H1 (cell line): Measurements from ENCODE around the gene PCCA. TPM values are rescaled to one million over a fixed set of nuclear protein-coding genes. Genes with fewer than 3 reads are reported as not detected.
"Not testable (repeated sequence)": the region's sequence is repeated elsewhere in the genome, so short reads cannot be mapped to it uniquely, and the experiment has no call there.

Source experiments
- CTCF ChIA-PET: fragments of 300-600 bp; sonication (Branson Sonifier 250); formaldehyde crosslinking; loops from one replicate; lab custom pipeline; 2021; ENCODE audit not compliant: partially characterized antibody; lab: Charles Lee
- POLR2A ChIA-PET: fragments of 300-600 bp; sonication (Branson Sonifier 250); formaldehyde crosslinking; loops from one replicate; lab custom pipeline; 2021; ENCODE audit warnings: inconsistent platforms; ENCODE audit not compliant: partially characterized antibody; lab: Charles Lee
- DNase-seq, 2 experiments: peaks; one replicate each; pipeline versions ENCODE4 v3.0.0 to v3.0.0-alpha.2; 2010 to 2022; ENCODE audit warnings: low spot score in 2 of 2, low read depth in 1 of 2, mixed read lengths in 1 of 2
- FAIRE-seq: peaks from 2 replicates; lab custom pipeline; 2011; peaks lifted over from hg19 to GRCh38; lab: Jason Lieb, UNC
- H2AFZ ChIP-seq: 2 replicates; pipeline ENCODE4 v1.8.1; 2012; ENCODE audit warnings: low read length, inconsistent platforms
- H2AK5ac ChIP-seq: 2 replicates; pipeline ENCODE4 v1.6.1; 2013; ENCODE audit warnings: low read depth, low read length
- H2BK120ac ChIP-seq: replicated peaks from 2 replicates; pipeline ENCODE3; 2013; ENCODE audit warnings: low read depth, low read length, inconsistent platforms
- H2BK12ac ChIP-seq: 2 replicates; pipeline ENCODE4 v1.6.1; 2013; ENCODE audit warnings: low read depth, low read length
- H2BK15ac ChIP-seq: 2 replicates; pipeline ENCODE4 v1.6.1; 2013; ENCODE audit warnings: low read length
- H2BK20ac ChIP-seq: 2 replicates; pipeline ENCODE4 v1.6.1; 2013; ENCODE audit warnings: low read length
- H2BK5ac ChIP-seq: 2 replicates; pipeline ENCODE4 v1.6.1; 2013; ENCODE audit warnings: low read depth, low read length
- H3K14ac ChIP-seq: 2 replicates; pipeline ENCODE4 v1.6.1; 2013; ENCODE audit warnings: inconsistent platforms; ENCODE audit not compliant: insufficient read length
- H3K18ac ChIP-seq: 2 replicates; pipeline ENCODE4 v1.6.1; 2013; ENCODE audit warnings: low read length; ENCODE audit errors: extremely low read depth
- H3K23ac ChIP-seq: 2 replicates; pipeline ENCODE4 v1.6.1; 2013; ENCODE audit warnings: inconsistent platforms; ENCODE audit not compliant: insufficient read length
- H3K23me2 ChIP-seq: 2 replicates; pipeline ENCODE4 v1.6.1; 2013; ENCODE audit warnings: low read depth, low read length
- H3K27ac ChIP-seq: 2 replicates; pipeline ENCODE4 v1.6.1; 2011; ENCODE audit warnings: low read depth, low read length, inconsistent platforms
- H3K27me3 ChIP-seq, 4 experiments: replicated peaks in 1 of 4; 1 replicate in 1 of 4; 2 replicates in 3 of 4; pipeline versions ENCODE4 v1.6.1 to v1.8.1; 2011 to 2013; ENCODE audit warnings: low read length in 3 of 4, mild to moderate bottlenecking in 3 of 4, inconsistent platforms in 2 of 4, mixed read lengths in 2 of 4, moderate library complexity in 1 of 4; ENCODE audit not compliant: control insufficient read depth in 3 of 4, insufficient read depth in 3 of 4; ENCODE audit errors: extremely low read depth in 1 of 4
- H3K36me3 ChIP-seq, 4 experiments: 2 replicates each; pipeline versions ENCODE4 v1.6.1 to v1.8.1; 2011 to 2013; ENCODE audit warnings: mild to moderate bottlenecking in 4 of 4, low read length in 3 of 4, moderate library complexity in 2 of 4, control low read depth in 1 of 4, inconsistent platforms in 1 of 4; ENCODE audit not compliant: insufficient read depth in 4 of 4, control insufficient read depth in 2 of 4
- H3K4ac ChIP-seq: replicated peaks from 2 replicates; pipeline ENCODE3; 2013; ENCODE audit warnings: low read length, low read depth, mixed read lengths, inconsistent platforms; ENCODE audit not compliant: insufficient read length
- H3K4me1 ChIP-seq, 4 experiments: replicated peaks in 1 of 4; 1 replicate in 1 of 4; 2 replicates in 3 of 4; pipeline versions ENCODE4 v1.6.1 to v1.8.1; 2011 to 2013; ENCODE audit warnings: low read length in 3 of 4, inconsistent platforms in 2 of 4, mixed read lengths in 1 of 4; ENCODE audit not compliant: insufficient read depth in 4 of 4, control insufficient read depth in 3 of 4
- H3K4me2 ChIP-seq, 2 experiments: 2 replicates each; pipeline versions ENCODE4 v1.6.1 to v1.8.1; 2011 to 2013; ENCODE audit warnings: low read depth in 2 of 2, low read length in 2 of 2, control low read depth in 1 of 2, inconsistent platforms in 1 of 2, mild to moderate bottlenecking in 1 of 2; ENCODE audit not compliant: insufficient read depth in 1 of 2
- H3K4me3 ChIP-seq, 4 experiments: fragments of 200-600, 300-600 bp in 1 of 4; sonication (generic), shearing (Covaris generic), sonication (Bioruptor Twin) in 1 of 4; 2 replicates each; pipeline versions ENCODE4 v1.5.1 to v1.8.1; 2011 to 2016; ENCODE audit warnings: low read length in 4 of 4, low read depth in 3 of 4, control low read depth in 2 of 4, inconsistent platforms in 2 of 4, mild to moderate bottlenecking in 2 of 4, mixed read lengths in 1 of 4, moderate library complexity in 1 of 4; ENCODE audit not compliant: insufficient read depth in 2 of 4; ENCODE audit errors: extremely low read depth in 1 of 4
- H3K56ac ChIP-seq: replicated peaks from 2 replicates; pipeline ENCODE3; 2013; ENCODE audit warnings: low read depth, mild to moderate bottlenecking, mixed read lengths, low read length, inconsistent platforms; ENCODE audit not compliant: insufficient read length
- H3K79me1 ChIP-seq: 2 replicates; pipeline ENCODE4 v1.6.1; 2013; ENCODE audit warnings: low read depth, low read length, control low read depth
- H3K79me2 ChIP-seq, 2 experiments: 2 replicates each; pipeline versions ENCODE4 v1.6.1 to v1.8.1; 2012 to 2013; ENCODE audit warnings: low read length in 2 of 2, mild to moderate bottlenecking in 2 of 2, inconsistent platforms in 1 of 2; ENCODE audit not compliant: insufficient read depth in 2 of 2, control insufficient read depth in 1 of 2
- H3K9ac ChIP-seq, 4 experiments: replicated peaks in 1 of 4; 1 replicate in 1 of 4; 2 replicates in 3 of 4; pipeline versions ENCODE4 v1.6.1 to v1.8.1; 2011 to 2013; ENCODE audit warnings: low read depth in 3 of 4, low read length in 3 of 4, control low read depth in 2 of 4, mild to moderate bottlenecking in 2 of 4, moderate library complexity in 2 of 4, inconsistent platforms in 1 of 4; ENCODE audit errors: extremely low read depth in 1 of 4
- H3K9me3 ChIP-seq, 2 experiments: 2 replicates each; pipeline versions ENCODE4 v1.6.1 to v1.8.1; 2012 to 2013; ENCODE audit warnings: mild to moderate bottlenecking in 2 of 2, moderate library complexity in 2 of 2, control low read depth in 1 of 2, inconsistent platforms in 1 of 2, low read depth in 1 of 2, low read length in 1 of 2, mixed read lengths in 1 of 2; ENCODE audit not compliant: insufficient read depth in 2 of 2
- H4K20me1 ChIP-seq, 2 experiments: replicated peaks in 1 of 2; 2 replicates each; pipeline versions ENCODE3 to v1.8.1; 2011 to 2013; ENCODE audit warnings: inconsistent platforms in 2 of 2, low read length in 2 of 2, mild to moderate bottlenecking in 1 of 2; ENCODE audit not compliant: insufficient read depth in 2 of 2, control insufficient read depth in 1 of 2
- H4K5ac ChIP-seq: 2 replicates; pipeline ENCODE4 v1.6.1; 2013; ENCODE audit warnings: low read length, low read depth, mixed read lengths, inconsistent platforms; ENCODE audit not compliant: insufficient read length
- H4K8ac ChIP-seq: 2 replicates; pipeline ENCODE4 v1.8.0; 2013; ENCODE audit warnings: mild to moderate bottlenecking, moderate library complexity, low read length, inconsistent platforms; ENCODE audit not compliant: insufficient read depth; ENCODE audit errors: extremely low read depth
- H4K91ac ChIP-seq: replicated peaks from 2 replicates; pipeline ENCODE3; 2013; ENCODE audit warnings: low read length, mixed read lengths, inconsistent platforms; ENCODE audit not compliant: insufficient read length
- WGBS, 2 experiments: shearing (Covaris generic) in 1 of 2; methylation state at CpG; one replicate each; pipeline versions ENCODE4 v1.1.6 to v1.1.7; 2013 to 2015; ENCODE audit warnings: low lambda C conversion rate in 2 of 2, mixed read lengths in 2 of 2, inconsistent platforms in 1 of 2, low coverage in 1 of 2, missing lambda C conversion rate in 1 of 2; ENCODE audit not compliant: insufficient replicate concordance in 2 of 2, insufficient coverage in 1 of 2, insufficient read length in 1 of 2; ENCODE audit errors: extremely low coverage in 1 of 2, missing lambda C conversion rate in 1 of 2; 5-methylcytosine and 5-hydroxymethylcytosine counted together
- polyA plus RNA-seq, 7 experiments: library from polyadenylated mRNA; depleted of rRNA in 3 of 7; stranded (reverse) in 5 of 7; unstranded in 2 of 7; fragments of >200 nt in 5 of 7; fragments of 200-250 nt in 2 of 7; gene quantifications; 1 replicate in 5 of 7; 2 replicates in 1 of 7; 4 replicates in 1 of 7; pipeline versions ENCODE4 v1.2.1 to v1.2.3, GENCODE V29; 2011 to 2013; ENCODE audit warnings: missing spikeins in 2 of 7, mixed read lengths in 2 of 7
- total RNA-seq: library from RNA; stranded (reverse); fragmentation: NEBNext Ultra II Directional; extraction: Animal tissue kit (Norgen Biotek cat#: 25700); gene quantifications from 2 replicates; pipeline ENCODE4 v1.2.1, GENCODE V29; 2021

The PCCA gene
- total and polyA plus RNA-seq, 2 of the 8 experiments (the other 6 are each of a cell fraction or from before 2014, with no cell fraction given), result 18.4 to 49.8 TPM

- not testable (repeated sequence) for H3K9me3 ChIP-seq
- POLR2A ChIA-PET, result interaction anchor here (0.6 kb wide), 1 partner anchor 257 kb away, joined by 3 read pairs; no protein-coding TSS in a partner anchor
- CTCF ChIA-PET, result interaction anchor here (1.0 to 1.5 kb wide), 5 partner anchors 14 to 127 kb away, joined by 3 to 5 read pairs (median 3); no protein-coding TSS in a partner anchor
These were observed 299.3 kb downstream of the PCCA start for GRCh38 chr13:100388150-100388549.

More at GRCh38 chr13:100388150-100388549, 299.3 kb downstream of the PCCA start:
- not testable (repeated sequence) for H3K4me3 ChIP-seq, H2BK12ac ChIP-seq, H3K79me1 ChIP-seq, H4K5ac ChIP-seq, H3K4me2 ChIP-seq, H3K56ac ChIP-seq, H3K23me2 ChIP-seq, H3K14ac ChIP-seq, H2BK5ac ChIP-seq, H2AFZ ChIP-seq, H3K79me2 ChIP-seq, H3K36me3 ChIP-seq, DNase-seq, H3K9ac ChIP-seq, FAIRE-seq, H2AK5ac ChIP-seq, H2BK15ac ChIP-seq, H3K4ac ChIP-seq, H3K18ac ChIP-seq, H3K27ac ChIP-seq, H3K23ac ChIP-seq, H2BK20ac ChIP-seq, H3K27me3 ChIP-seq, H4K20me1 ChIP-seq, H4K91ac ChIP-seq, H3K4me1 ChIP-seq, H2BK120ac ChIP-seq, H4K8ac ChIP-seq
- WGBS, 2 experiments, result 96% methylated on average over 5 of the region's 5 CpGs; no CpG with 5 or more reads in 1 of the 2 experiments
